ENCODE results near the gene RNF152. TPM values are rescaled to one million over a fixed set of nuclear protein-coding genes. Genes with fewer than 3 reads are reported as not detected.

Gene RNF152
- total RNA-seq, 3 donors from 2014 or later (not counting 1 experiment from before 2014, with no cell fraction given), result 0.49 to 1.3 (median 0.50) TPM

GRCh38 chr18:61847164-61847791 lies 45.5 kb downstream of the RNF152 start:
- H3K27ac Mint-ChIP-seq, result no peak overlapping the region
- no peaks in the 10 kb centered on the region for H3K4me1 ChIP-seq (ENCODE audit: control insufficient read depth, insufficient read depth, low read length)
- intact Hi-C loops (cut with micrococcal nuclease), result no loop called here
- DNase-seq (no peak), ATAC-seq (no peak)
- no peaks in the 10 kb centered on the region for H3K9me3 Mint-ChIP-seq
- H3K36me3 ChIP-seq (ENCODE audit: control insufficient read depth, insufficient read depth, low read length), result no peaks in the 10 kb centered on the region
- no peaks in the 10 kb centered on the region for H3K36me3 Mint-ChIP-seq
- no peaks in the 10 kb centered on the region for H3K4me1 Mint-ChIP-seq
- H3K27ac ChIP-seq (ENCODE audit: low read length), result no peak overlapping the region
- no peaks in the 10 kb centered on the region for H3K27me3 ChIP-seq (ENCODE audit: control insufficient read depth, insufficient read depth, low read length)
- no peaks in the 10 kb centered on the region for H3K9me3 ChIP-seq (ENCODE audit: control insufficient read depth, insufficient read depth, low read length)
- TF ChIP-seq CTCF (IDR thresholded peaks at IDR 0.05), result no peak
- H3K4me3 Mint-ChIP-seq, result no peak overlapping the region
- no peak overlapping the region for H3K4me3 ChIP-seq (ENCODE audit: low read length)
- 74% methylated on average over 5 of the region's 7 CpGs for WGBS (ENCODE audit: insufficient coverage)
- peaks cover 11 to 28% of the 10 kb centered on the region in 2 donors for H3K27me3 Mint-ChIP-seq (ENCODE audit: low read depth in 2 of 2)

- H3K9me3 ChIP-seq (ENCODE audit: control insufficient read depth, insufficient read depth, low read length), result no peaks in the 10 kb centered on the region
- Mint-ChIP-seq H3K4me1 (no peaks in the 10 kb centered on the region), H3K36me3 (no peaks in the 10 kb centered on the region), H3K27me3 (ENCODE audit: low read depth in 2 of 2) (peaks cover 11 to 30% of the 10 kb centered on the region in 2 donors), H3K9me3 (no peaks in the 10 kb centered on the region), H3K4me3 (no peak overlapping the region), H3K27ac (no peak overlapping the region)
- WGBS (ENCODE audit: insufficient coverage), result 79% methylated on average over 6 of the region's 7 CpGs
- H3K4me3 ChIP-seq (ENCODE audit: low read length), result no peak overlapping the region
- no peaks in the 10 kb centered on the region for H3K36me3 ChIP-seq (ENCODE audit: control insufficient read depth, insufficient read depth, low read length)
- no peak for ATAC-seq
- TF ChIP-seq CTCF (IDR thresholded peaks at IDR 0.05), result no peak
- no peaks in the 10 kb centered on the region for H3K4me1 ChIP-seq (ENCODE audit: control insufficient read depth, insufficient read depth, low read length)
- no peaks in the 10 kb centered on the region for H3K27me3 ChIP-seq (ENCODE audit: control insufficient read depth, insufficient read depth, low read length)
- intact Hi-C loops (cut with micrococcal nuclease), result no loop called here
- DNase-seq, result no peak
- H3K27ac ChIP-seq (ENCODE audit: low read length), result no peak overlapping the region
Observed at GRCh38 chr18:61845197-61845596, 47.6 kb downstream of the RNF152 start.

GRCh38 chr18:61844726-61845125 lies 48.1 kb downstream of the RNF152 start:
- no peaks in the 10 kb centered on the region for H3K27me3 ChIP-seq (ENCODE audit: control insufficient read depth, insufficient read depth, low read length)
- no peak overlapping the region for H3K27ac ChIP-seq (ENCODE audit: low read length)
- H3K9me3 Mint-ChIP-seq, result no peaks in the 10 kb centered on the region
- intact Hi-C loops (cut with micrococcal nuclease), result no loop called here
- H3K4me3 ChIP-seq (ENCODE audit: low read length), result no peak overlapping the region
- H3K27ac Mint-ChIP-seq, result no peak overlapping the region
- no peaks in the 10 kb centered on the region for H3K4me1 ChIP-seq (ENCODE audit: control insufficient read depth, insufficient read depth, low read length)
- H3K9me3 ChIP-seq (ENCODE audit: control insufficient read depth, insufficient read depth, low read length), result no peaks in the 10 kb centered on the region
- DNase-seq (no peak), ATAC-seq (no peak)
- 87% methylated on average over 4 of the region's 4 CpGs for WGBS (ENCODE audit: insufficient coverage)
- H3K36me3 ChIP-seq (ENCODE audit: control insufficient read depth, insufficient read depth, low read length), result no peaks in the 10 kb centered on the region
- H3K36me3 Mint-ChIP-seq, result no peaks in the 10 kb centered on the region
- no peak overlapping the region for H3K4me3 Mint-ChIP-seq
- H3K4me1 Mint-ChIP-seq, result no peaks in the 10 kb centered on the region
- TF ChIP-seq CTCF (IDR thresholded peaks at IDR 0.05), result no peak
- peaks cover 11 to 30% of the 10 kb centered on the region in 2 donors for H3K27me3 Mint-ChIP-seq (ENCODE audit: low read depth in 2 of 2)

- H3K27ac Mint-ChIP-seq, result no peak overlapping the region
- H3K4me1 Mint-ChIP-seq, result no peaks in the 10 kb centered on the region
- WGBS (ENCODE audit: insufficient coverage), result 30% methylated on average over 2 of the region's 2 CpGs
- DNase-seq (no peak), ATAC-seq (no peak)
- Histone ChIP-seq H3K36me3 (ENCODE audit: control insufficient read depth, insufficient read depth, low read length) (no peaks in the 10 kb centered on the region), H3K27ac (ENCODE audit: low read length) (no peak overlapping the region), H3K4me3 (ENCODE audit: low read length) (no peak overlapping the region), H3K4me1 (ENCODE audit: control insufficient read depth, insufficient read depth, low read length) (no peaks in the 10 kb centered on the region), H3K27me3 (ENCODE audit: control insufficient read depth, insufficient read depth, low read length) (no peaks in the 10 kb centered on the region), H3K9me3 (ENCODE audit: control insufficient read depth, insufficient read depth, low read length) (no peaks in the 10 kb centered on the region)
- no peak for TF ChIP-seq CTCF (IDR thresholded peaks at IDR 0.05)
- peaks cover 5 to 30% of the 10 kb centered on the region in 2 donors for H3K27me3 Mint-ChIP-seq (ENCODE audit: low read depth in 2 of 2)
- H3K9me3 Mint-ChIP-seq, result no peaks in the 10 kb centered on the region
- no peaks in the 10 kb centered on the region for H3K36me3 Mint-ChIP-seq
- intact Hi-C loops (cut with micrococcal nuclease), result no loop called here
- H3K4me3 Mint-ChIP-seq, result no peak overlapping the region
Observed at GRCh38 chr18:61842146-61842545, 50.7 kb downstream of the RNF152 start.
